ENCODE measurements around the gene RSRC1. TPM values are rescaled to one million over a fixed set of nuclear protein-coding genes. Genes with fewer than 3 reads are reported as not detected.

Gene RSRC1
- total RNA-seq, 1 experiment from 2014 or later, result 37.9 TPM

GRCh38 chr3:158552124-158552523 lies 442.2 kb downstream of the RSRC1 start:
- Histone ChIP-seq H3K27ac (ENCODE audit: insufficient read length, low read depth, low read length) (no peak overlapping the region), H2BK12ac (ENCODE audit: insufficient read length, low read depth, low read length) (no peak overlapping the region), H4K20me1 (ENCODE audit: control insufficient read depth, insufficient read depth, insufficient read length) (no peaks in the 10 kb centered on the region), H2BK5ac (ENCODE audit: insufficient read length, low read length) (no peak overlapping the region), H3K27me3 (ENCODE audit: insufficient read depth, low read length) (no peaks in the 10 kb centered on the region), H3K14ac (ENCODE audit: insufficient read depth, low read length) (no peak overlapping the region), H4K5ac (ENCODE audit: insufficient read length, low read depth, low read length) (no peak overlapping the region), H3T11ph (ENCODE audit: low read length) (no peak overlapping the region), H3K18ac (ENCODE audit: insufficient read length, low read depth, low read length) (no peak overlapping the region), H2BK20ac (ENCODE audit: low read depth, low read length, poor library complexity, severe bottlenecking) (no peak overlapping the region), H3K9me3 (ENCODE audit: control insufficient read depth, low read depth, low read length) (no peaks in the 10 kb centered on the region), H3K79me2 (ENCODE audit: insufficient read depth, low read length) (no peaks in the 10 kb centered on the region), H2AFZ (ENCODE audit: low read length) (no peak overlapping the region), H2BK120ac (ENCODE audit: low read depth, low read length, poor library complexity, severe bottlenecking) (no peak overlapping the region), H3K56ac (ENCODE audit: insufficient read length, low read depth, low read length) (no peak overlapping the region), H2BK15ac (ENCODE audit: low read depth, low read length) (no peak overlapping the region), H4K91ac (ENCODE audit: insufficient read length, low read depth, low read length) (no peak overlapping the region), H3K79me1 (ENCODE audit: insufficient read depth, low read depth, low read length, poor library complexity, severe bottlenecking) (no peaks in the 10 kb centered on the region), H3K4me1 (ENCODE audit: insufficient read depth, low read length) (peaks cover 4% of the 10 kb centered on the region; the same call in 1 of the 2 replicates), H3K23me2 (ENCODE audit: insufficient read length, low read depth, low read length, poor library complexity, severe bottlenecking) (no peaks in the 10 kb centered on the region), H4K8ac (replicated peaks; ENCODE audit: insufficient read length, low read depth, low read length) (no peak overlapping the region), H3K4me2 (ENCODE audit: insufficient read depth, insufficient read length, low read length) (no peak overlapping the region), H3K23ac (ENCODE audit: insufficient read length, low read depth, low read length) (no peak overlapping the region), H3K9ac (ENCODE audit: extremely low read depth, insufficient read length, low read length) (no peak overlapping the region), H3K4ac (ENCODE audit: low read depth, low read length) (no peak overlapping the region), H2AK5ac (ENCODE audit: insufficient read length, low read length) (no peak overlapping the region)
- Mint-ChIP-seq H3K27me3 (ENCODE audit: low read depth) (no peaks in the 10 kb centered on the region; the same call in 1 of the 2 replicates), H3K27ac (no peak overlapping the region), H3K9me3 (peaks cover 16 to 22% of the 10 kb centered on the region in 2 experiments), H3K4me1 (peaks cover 11% of the 10 kb centered on the region in 2 experiments), H3K36me3 (ENCODE audit: insufficient read depth in 1 of 3, low read depth in 3 of 3) (peaks cover 9 to 19% (median 17%) of the 10 kb centered on the region in 3 experiments), H3K4me3 (no peak overlapping the region)
- WGBS (ENCODE audit: extremely low coverage, insufficient read length, low lambda C conversion rate), result no CpG with 5 or more reads among the region's 2 CpGs
- DNase-seq, result no peak
- TF ChIP-seq CTCF (conservative IDR thresholded peaks at IDR 0.05), result no peak
